Liver (tissue), 9 donors: Measurements from ENCODE around the gene C1GALT1. TPM values are rescaled to one million over a fixed set of nuclear protein-coding genes. Genes with fewer than 3 reads are reported as not detected.

ENCODE experiments used
- DNase-seq: peaks from one replicate; pipeline ENCODE4 v3.0.0-alpha.2; 2017; ENCODE audit warnings: low spot score
- H3K27ac ChIP-seq, 2 donors: one replicate each; pipeline ENCODE4 v1.7.0; 2013; ENCODE audit warnings: inconsistent platforms in 2 of 2, low read length in 2 of 2, control low read depth in 1 of 2, low read depth in 1 of 2, mild to moderate bottlenecking in 1 of 2
- H3K27me3 ChIP-seq, 4 donors: one replicate each; pipeline versions ENCODE4 v1.6.1 to v1.7.0; 2013; ENCODE audit warnings: low read length in 3 of 4, inconsistent platforms in 1 of 4, mild to moderate bottlenecking in 1 of 4, moderate library complexity in 1 of 4; ENCODE audit not compliant: control insufficient read depth in 4 of 4, insufficient read depth in 4 of 4
- H3K36me3 ChIP-seq, 4 donors: one replicate each; pipeline versions ENCODE4 v1.6.1 to v1.7.0; 2013; ENCODE audit warnings: low read length in 3 of 4, mild to moderate bottlenecking in 3 of 4, low read depth in 1 of 4, moderate library complexity in 1 of 4; ENCODE audit not compliant: control insufficient read depth in 4 of 4, insufficient read depth in 3 of 4
- H3K4me1 ChIP-seq, 4 donors: one replicate each; pipeline versions ENCODE4 v1.6.1 to v1.7.0; 2013; ENCODE audit warnings: low read length in 3 of 4, mild to moderate bottlenecking in 3 of 4, moderate library complexity in 1 of 4; ENCODE audit not compliant: control insufficient read depth in 4 of 4, insufficient read depth in 4 of 4
- H3K4me3 ChIP-seq, 3 donors: one replicate each; pipeline versions ENCODE4 v1.6.1 to v1.7.0; 2013; ENCODE audit warnings: low read length in 3 of 3, control low read depth in 1 of 3, low read depth in 1 of 3, mild to moderate bottlenecking in 1 of 3
- H3K9ac ChIP-seq, 2 donors: one replicate each; pipeline ENCODE4 v1.7.0; 2013; ENCODE audit warnings: low read length in 2 of 2, mild to moderate bottlenecking in 2 of 2, moderate library complexity in 2 of 2, control low read depth in 1 of 2, low read depth in 1 of 2
- H3K9me3 ChIP-seq, 4 donors: one replicate each; pipeline versions ENCODE4 v1.6.1 to v1.7.0; 2013; ENCODE audit warnings: low read length in 3 of 4; ENCODE audit not compliant: control insufficient read depth in 4 of 4
- CTCF ChIP-seq: fragments of 150-350 bp; IDR thresholded peaks from 2 replicates; pipeline ENCODE4 v1.5.1; 2017; ENCODE audit warnings: improper control_type of control experiment, low read depth, low read length; ENCODE audit not compliant: missing input control
- EGR1 ChIP-seq, 2 donors: IDR thresholded peaks; 2 replicates each; pipeline ENCODE4 v1.6.1; 2016 to 2018; ENCODE audit warnings: antibody characterized with exemption in 2 of 2, low read depth in 2 of 2
- FOXA1 ChIP-seq: IDR thresholded peaks from 2 replicates; pipeline ENCODE4 v1.6.1; 2016; ENCODE audit warnings: antibody characterized with exemption
- FOXA2 ChIP-seq: IDR thresholded peaks from 2 replicates; pipeline ENCODE4 v1.6.1; 2016; ENCODE audit warnings: antibody characterized with exemption
- GABPA ChIP-seq, 2 donors: IDR thresholded peaks in 1 of 2; conservative IDR thresholded peaks in 1 of 2; 2 replicates each; pipeline ENCODE4 v1.6.1; 2016; ENCODE audit warnings: antibody characterized with exemption in 2 of 2, mild to moderate bottlenecking in 1 of 2, moderate library complexity in 1 of 2
- HNF4A ChIP-seq, 2 donors: conservative IDR thresholded peaks; 2 replicates each; pipeline ENCODE4 v1.6.1; 2016; ENCODE audit warnings: antibody characterized with exemption in 2 of 2, mild to moderate bottlenecking in 2 of 2
- JUND ChIP-seq, 2 donors: IDR thresholded peaks; 2 replicates each; pipeline ENCODE4 v1.6.1; 2016; ENCODE audit warnings: antibody characterized with exemption in 2 of 2
- RAD21 ChIP-seq, 2 donors: IDR thresholded peaks; 2 replicates each; pipeline ENCODE4 v1.6.1; 2016; ENCODE audit warnings: antibody characterized with exemption in 2 of 2, mild to moderate bottlenecking in 2 of 2
- RXRA ChIP-seq, 2 donors: IDR thresholded peaks; 2 replicates each; pipeline ENCODE4 v1.6.1; 2017 to 2018; ENCODE audit warnings: antibody characterized with exemption in 2 of 2, mild to moderate bottlenecking in 1 of 2
- SP1 ChIP-seq: IDR thresholded peaks from 2 replicates; pipeline ENCODE4 v1.6.1; 2018; ENCODE audit warnings: antibody characterized with exemption, mild to moderate bottlenecking
- TAF1 ChIP-seq: conservative IDR thresholded peaks from 2 replicates; pipeline ENCODE4 v1.6.1; 2016; ENCODE audit warnings: antibody characterized with exemption, mild to moderate bottlenecking
- YY1 ChIP-seq: IDR thresholded peaks from 2 replicates; pipeline ENCODE4 v1.6.1; 2016; ENCODE audit warnings: antibody characterized with exemption, mild to moderate bottlenecking
- WGBS: extraction: QIAGEN DNeasy Blood & Tissue Kit; methylation state at CpG from one replicate; pipeline ENCODE4 v1.1.7; 2013; 5-methylcytosine and 5-hydroxymethylcytosine counted together
- polyA plus RNA-seq, 2 donors: library from polyadenylated mRNA; stranded (reverse) in 1 of 2; unstranded in 1 of 2; fragments of 200-250 nt in 1 of 2; fragments of >200 nt in 1 of 2; fragmentation: Nextera tagmentation in 1 of 2; extraction: Ambion mirVana in 1 of 2; gene quantifications; one replicate each; pipeline versions ENCODE4 v1.2.1 to v1.2.3, GENCODE V29; 2013 to 2015
- total RNA-seq, 2 donors: library from RNA; depleted of rRNA; stranded (reverse); fragments of >200 nt; gene quantifications; one replicate each; pipeline ENCODE4 v1.2.3, GENCODE V29; 2014
- TF ChIP-seq, protein P1 (sequence below): IDR thresholded peaks from 2 replicates; pipeline ENCODE4 v1.6.1; 2016; ENCODE audit warnings: antibody characterized with exemption
- TF ChIP-seq, protein P2 (sequence below): IDR thresholded peaks from 2 replicates; pipeline ENCODE4 v1.6.1; 2016; ENCODE audit warnings: antibody characterized with exemption
- TF ChIP-seq, protein P3 (sequence below): IDR thresholded peaks from 2 replicates; pipeline ENCODE4 v1.6.1; 2016; ENCODE audit warnings: antibody characterized with exemption
- donor health status: healthy.
- donor health status: healthy.
- donor health status: healthy.
- donor health status: healthy.
- donor health status: healthy.

C1GALT1 gene
- total and polyA plus RNA-seq, 4 donors, result 5.6 to 28.6 (median 12.5) TPM

DNA sequence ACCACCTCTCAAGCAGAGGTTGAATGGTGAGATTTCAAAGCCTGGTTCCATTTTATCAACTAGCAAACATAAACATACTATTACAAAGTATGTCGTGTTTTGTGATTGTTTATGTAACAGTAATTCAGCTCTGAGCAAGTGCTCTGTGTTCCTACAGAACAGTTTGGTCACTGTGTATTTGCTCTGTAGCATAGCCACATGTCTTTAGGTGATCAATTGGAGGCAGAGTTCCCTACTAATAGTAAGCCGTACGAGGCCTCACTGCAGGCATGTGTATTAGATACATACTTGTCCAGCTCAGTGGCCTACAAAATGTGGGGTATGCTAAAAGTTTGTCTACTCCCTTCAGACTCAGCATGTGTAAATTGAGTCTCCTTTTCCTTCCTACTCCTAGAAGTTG lies 53.0 kb downstream of the C1GALT1 start:
- DNase-seq, result no peak
- peaks cover 0 to 3% (median 0%) of the 10 kb centered on the region in 4 donors for H3K9me3 ChIP-seq
- WGBS, result 95% methylated on average over 3 of the region's 3 CpGs
- H3K4me3 ChIP-seq, result no peak overlapping the region
- peaks cover 0 to 16% (median 3%) of the 10 kb centered on the region in 4 donors for H3K36me3 ChIP-seq
- H3K27me3 ChIP-seq, result no peaks in the 10 kb centered on the region
- H3K4me1 ChIP-seq, result no peaks in the 10 kb centered on the region
- TF ChIP-seq EGR1 (IDR thresholded peaks at IDR 0.05; ENCODE audit: low read depth in 2 of 2), result no peak
- no peak for TF ChIP-seq RAD21 (IDR thresholded peaks at IDR 0.05)
- TF ChIP-seq TAF1, result no peak
- no peak for TF ChIP-seq JUND (IDR thresholded peaks at IDR 0.05)
- TF ChIP-seq RXRA (IDR thresholded peaks at IDR 0.05), result no peak
- no peak overlapping the region for H3K9ac ChIP-seq
- no peak overlapping the region for H3K27ac ChIP-seq

DNA sequence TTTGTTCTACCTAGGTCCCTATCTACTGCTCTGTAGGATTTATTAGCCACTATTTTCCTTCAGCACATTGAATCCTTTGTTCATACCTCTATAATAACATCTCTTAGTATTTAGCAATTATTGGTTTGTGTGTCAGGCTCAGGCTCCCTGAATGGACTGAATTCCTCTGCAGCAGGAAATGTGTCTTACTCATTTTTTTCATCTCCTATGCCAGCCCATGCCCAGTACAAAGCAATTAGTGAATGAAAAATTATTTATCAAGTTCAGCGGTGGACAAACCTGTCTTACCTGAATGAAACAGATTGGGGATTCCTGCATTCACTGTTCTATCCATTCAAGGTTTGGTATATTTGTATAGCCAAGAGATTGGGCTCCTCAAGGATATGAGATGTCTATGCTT lies 53.7 kb downstream of the C1GALT1 start:
- Histone ChIP-seq H3K4me3 (no peak overlapping the region), H3K9me3 (peaks cover 0 to under 1% (median 0%) of the 10 kb centered on the region in 4 donors), H3K27me3 (no peaks in the 10 kb centered on the region), H3K4me1 (no peaks in the 10 kb centered on the region), H3K9ac (no peak overlapping the region), H3K36me3 (peaks cover 0 to 16% (median 3%) of the 10 kb centered on the region in 4 donors), H3K27ac (no peak overlapping the region)
- 93% methylated on average over 1 of the region's 1 CpG for WGBS
- TF ChIP-seq HNF4A (conservative IDR thresholded peaks at IDR 0.05) (no peak), EGR1 (IDR thresholded peaks at IDR 0.05; ENCODE audit: low read depth in 2 of 2) (no peak), FOXA1 (no peak), JUND (IDR thresholded peaks at IDR 0.05) (no peak), YY1 (no peak), SP1 (no peak)
- TF ChIP-seq, protein P1, sequence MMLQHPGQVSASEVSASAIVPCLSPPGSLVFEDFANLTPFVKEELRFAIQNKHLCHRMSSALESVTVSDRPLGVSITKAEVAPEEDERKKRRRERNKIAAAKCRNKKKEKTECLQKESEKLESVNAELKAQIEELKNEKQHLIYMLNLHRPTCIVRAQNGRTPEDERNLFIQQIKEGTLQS, result no peak
- TF ChIP-seq, protein P2, sequence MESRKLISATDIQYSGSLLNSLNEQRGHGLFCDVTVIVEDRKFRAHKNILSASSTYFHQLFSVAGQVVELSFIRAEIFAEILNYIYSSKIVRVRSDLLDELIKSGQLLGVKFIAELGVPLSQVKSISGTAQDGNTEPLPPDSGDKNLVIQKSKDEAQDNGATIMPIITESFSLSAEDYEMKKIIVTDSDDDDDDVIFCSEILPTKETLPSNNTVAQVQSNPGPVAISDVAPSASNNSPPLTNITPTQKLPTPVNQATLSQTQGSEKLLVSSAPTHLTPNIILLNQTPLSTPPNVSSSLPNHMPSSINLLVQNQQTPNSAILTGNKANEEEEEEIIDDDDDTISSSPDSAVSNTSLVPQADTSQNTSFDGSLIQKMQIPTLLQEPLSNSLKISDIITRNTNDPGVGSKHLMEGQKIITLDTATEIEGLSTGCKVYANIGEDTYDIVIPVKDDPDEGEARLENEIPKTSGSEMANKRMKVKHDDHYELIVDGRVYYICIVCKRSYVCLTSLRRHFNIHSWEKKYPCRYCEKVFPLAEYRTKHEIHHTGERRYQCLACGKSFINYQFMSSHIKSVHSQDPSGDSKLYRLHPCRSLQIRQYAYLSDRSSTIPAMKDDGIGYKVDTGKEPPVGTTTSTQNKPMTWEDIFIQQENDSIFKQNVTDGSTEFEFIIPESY, result no peak
- DNase-seq, result no peak

- H3K36me3 ChIP-seq, result peaks cover 0 to 16% (median 3%) of the 10 kb centered on the region in 4 donors
- TF ChIP-seq CTCF (no peak), GABPA (IDR thresholded peaks at IDR 0.05 in 1 of 2, conservative IDR thresholded peaks at IDR 0.05 in 1 of 2) (no peak), FOXA2 (no peak), YY1 (no peak), FOXA1 (no peak)
- TF ChIP-seq, protein P3, sequence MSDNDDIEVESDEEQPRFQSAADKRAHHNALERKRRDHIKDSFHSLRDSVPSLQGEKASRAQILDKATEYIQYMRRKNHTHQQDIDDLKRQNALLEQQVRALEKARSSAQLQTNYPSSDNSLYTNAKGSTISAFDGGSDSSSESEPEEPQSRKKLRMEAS, result no peak
- TF ChIP-seq, protein P1, result no peak
- no peak overlapping the region for H3K9ac ChIP-seq
- H3K9me3 ChIP-seq, result no peaks in the 10 kb centered on the region
- 84% methylated on average over 4 of the region's 4 CpGs for WGBS
- H3K27ac ChIP-seq, result no peak overlapping the region
- no peaks in the 10 kb centered on the region for H3K27me3 ChIP-seq
- no peak for DNase-seq
- H3K4me3 ChIP-seq, result no peak overlapping the region
- no peaks in the 10 kb centered on the region for H3K4me1 ChIP-seq
Measured at GRCh38 chr7:7237201-7237977, 55.0 kb downstream of the C1GALT1 start.
